T-helper 17 cell (primary cell): ENCODE results near the gene CEP170B. TPM values are rescaled to one million over a fixed set of nuclear protein-coding genes. Genes with fewer than 3 reads are reported as not detected.

Experiments used
- ATAC-seq: fragments of 150-1000 bp; cut with Tn5 transposase; 2 replicates; pipeline ENCODE4 v1.10.0; 2021; ENCODE audit warnings: mild to moderate bottlenecking, moderate library complexity
- DNase-seq, 3 donors: peaks; one replicate each; pipeline versions ENCODE4 v3.0.0 to v3.0.0-alpha.2; 2020 to 2021
- H3K9me3 ChIP-seq: one replicate; pipeline ENCODE4 v1.7.0; 2013; ENCODE audit warnings: low read length, mild to moderate bottlenecking; ENCODE audit not compliant: control insufficient read depth, poor library complexity, severe bottlenecking
- H3K27ac Mint-ChIP-seq: one replicate; pipeline ENCODE4 v1.8.0; 2022; ENCODE audit warnings: mild to moderate bottlenecking, moderate library complexity, mixed read lengths
- H3K27me3 Mint-ChIP-seq: one replicate; pipeline ENCODE4 v1.8.0; 2022; ENCODE audit warnings: mixed read lengths
- H3K36me3 Mint-ChIP-seq: one replicate; pipeline ENCODE4 v1.8.0; 2022; ENCODE audit warnings: low read depth, mixed read lengths
- H3K4me1 Mint-ChIP-seq: one replicate; pipeline ENCODE4 v1.8.0; 2022; ENCODE audit warnings: mild to moderate bottlenecking, mixed read lengths
- H3K4me3 Mint-ChIP-seq: one replicate; pipeline ENCODE4 v1.8.0; 2022; ENCODE audit warnings: mild to moderate bottlenecking, moderate library complexity, mixed read lengths
- total RNA-seq, 4 donors: library from RNA in 2 of 4; stranded (reverse) in 2 of 4; gene quantifications; one replicate each; pipeline ENCODE4 v1.2.3 and lab custom pipeline; 2022 to 2026

Gene CEP170B
- total RNA-seq, 2 donors from 2014 or later, result 7.0 to 7.7 TPM

GRCh38 chr14:104874571-104875411 is 9.7 kb downstream of the CEP170B start:
- Mint-ChIP-seq H3K4me3 (no peak overlapping the region), H3K36me3 (no peaks in the 10 kb centered on the region), H3K4me1 (peaks cover 10% of the 10 kb centered on the region), H3K27ac (no peak overlapping the region), H3K27me3 (no peaks in the 10 kb centered on the region)
- no peak for ATAC-seq
- no peaks in the 10 kb centered on the region for H3K9me3 ChIP-seq
- DNase-seq, result no peak

DNA sequence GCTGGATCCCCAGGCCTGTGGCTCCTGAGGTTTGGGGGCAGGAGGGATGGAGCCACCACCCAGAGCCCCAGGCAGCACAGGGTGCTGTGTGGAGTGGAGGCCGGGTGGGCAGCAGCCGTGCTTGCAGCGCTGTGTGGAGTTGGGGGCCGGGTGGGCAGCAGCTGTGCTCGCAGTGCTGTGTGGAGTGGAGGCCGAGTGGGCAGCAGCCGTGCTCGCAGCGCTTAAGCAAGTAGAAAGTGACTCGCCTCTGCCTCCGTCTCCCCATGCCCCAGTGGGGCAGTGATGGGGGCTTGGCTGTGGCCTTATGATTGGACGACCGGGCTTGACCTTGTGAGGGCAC is 10.3 kb downstream of the CEP170B start:
- Mint-ChIP-seq H3K36me3 (no peaks in the 10 kb centered on the region), H3K27me3 (no peaks in the 10 kb centered on the region), H3K4me1 (peaks cover 10% of the 10 kb centered on the region), H3K4me3 (no peak overlapping the region), H3K27ac (no peak overlapping the region)
- no peak for DNase-seq
- ATAC-seq, result no peak
- H3K9me3 ChIP-seq, result no peaks in the 10 kb centered on the region

DNA sequence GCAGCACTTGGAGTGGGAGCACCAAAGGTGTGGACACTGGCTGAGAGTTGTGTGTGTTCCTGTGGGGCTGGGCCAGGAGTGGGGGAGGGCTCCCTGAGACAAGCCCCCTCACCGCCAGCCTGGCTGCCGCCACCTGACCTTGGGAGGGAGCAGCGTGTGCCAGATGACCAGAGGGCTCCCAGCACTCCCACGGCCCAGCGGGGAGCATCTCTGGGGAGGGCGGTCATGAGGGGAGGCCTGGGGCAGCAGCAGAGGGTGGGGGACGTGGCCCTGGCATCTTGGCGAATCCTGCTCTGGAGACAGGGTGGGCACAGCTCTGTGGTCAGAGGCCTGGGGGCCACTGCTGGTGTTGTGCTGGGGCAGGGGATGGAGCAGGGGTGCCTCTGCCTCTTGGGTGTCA is 10.7 kb downstream of the CEP170B start:
- no peaks in the 10 kb centered on the region for H3K9me3 ChIP-seq
- Mint-ChIP-seq H3K4me1 (peaks cover 13% of the 10 kb centered on the region), H3K27ac (no peak overlapping the region), H3K36me3 (no peaks in the 10 kb centered on the region), H3K4me3 (no peak overlapping the region), H3K27me3 (no peaks in the 10 kb centered on the region)
- DNase-seq (no peak), ATAC-seq (no peak)

GRCh38 chr14:104876251-104876699 is 11.2 kb downstream of the CEP170B start:
- H3K9me3 ChIP-seq, result no peaks in the 10 kb centered on the region
- H3K27me3 Mint-ChIP-seq, result no peaks in the 10 kb centered on the region
- ATAC-seq (peak; percentile 91), DNase-seq (no peak)
- H3K36me3 Mint-ChIP-seq, result no peaks in the 10 kb centered on the region
- H3K27ac Mint-ChIP-seq, result no peak overlapping the region
- H3K4me3 Mint-ChIP-seq, result no peak overlapping the region
- peaks cover 13% of the 10 kb centered on the region for H3K4me1 Mint-ChIP-seq

GRCh38 chr14:104877066-104877805 is 12.2 kb downstream of the CEP170B start:
- no peak for DNase-seq
- no peak overlapping the region for H3K4me3 Mint-ChIP-seq
- no peaks in the 10 kb centered on the region for H3K27me3 Mint-ChIP-seq
- no peaks in the 10 kb centered on the region for H3K9me3 ChIP-seq
- no peak for ATAC-seq
- H3K36me3 Mint-ChIP-seq, result no peaks in the 10 kb centered on the region
- H3K27ac Mint-ChIP-seq, result no peak overlapping the region
- peaks cover 13% of the 10 kb centered on the region for H3K4me1 Mint-ChIP-seq

- ATAC-seq (no peak), DNase-seq (no peak)
- no peaks in the 10 kb centered on the region for H3K36me3 Mint-ChIP-seq
- no peak overlapping the region for H3K4me3 Mint-ChIP-seq
- H3K4me1 Mint-ChIP-seq, result peaks cover 7% of the 10 kb centered on the region
- H3K27ac Mint-ChIP-seq, result no peak overlapping the region
- no peaks in the 10 kb centered on the region for H3K27me3 Mint-ChIP-seq
- no peaks in the 10 kb centered on the region for H3K9me3 ChIP-seq
Measured at GRCh38 chr14:104877806-104878550, 12.9 kb downstream of the CEP170B start.

- peaks cover 7% of the 10 kb centered on the region for H3K4me1 Mint-ChIP-seq
- H3K36me3 Mint-ChIP-seq, result no peaks in the 10 kb centered on the region
Measured at GRCh38 chr14:104878582-104878981, 13.5 kb downstream of the CEP170B start.

DNA sequence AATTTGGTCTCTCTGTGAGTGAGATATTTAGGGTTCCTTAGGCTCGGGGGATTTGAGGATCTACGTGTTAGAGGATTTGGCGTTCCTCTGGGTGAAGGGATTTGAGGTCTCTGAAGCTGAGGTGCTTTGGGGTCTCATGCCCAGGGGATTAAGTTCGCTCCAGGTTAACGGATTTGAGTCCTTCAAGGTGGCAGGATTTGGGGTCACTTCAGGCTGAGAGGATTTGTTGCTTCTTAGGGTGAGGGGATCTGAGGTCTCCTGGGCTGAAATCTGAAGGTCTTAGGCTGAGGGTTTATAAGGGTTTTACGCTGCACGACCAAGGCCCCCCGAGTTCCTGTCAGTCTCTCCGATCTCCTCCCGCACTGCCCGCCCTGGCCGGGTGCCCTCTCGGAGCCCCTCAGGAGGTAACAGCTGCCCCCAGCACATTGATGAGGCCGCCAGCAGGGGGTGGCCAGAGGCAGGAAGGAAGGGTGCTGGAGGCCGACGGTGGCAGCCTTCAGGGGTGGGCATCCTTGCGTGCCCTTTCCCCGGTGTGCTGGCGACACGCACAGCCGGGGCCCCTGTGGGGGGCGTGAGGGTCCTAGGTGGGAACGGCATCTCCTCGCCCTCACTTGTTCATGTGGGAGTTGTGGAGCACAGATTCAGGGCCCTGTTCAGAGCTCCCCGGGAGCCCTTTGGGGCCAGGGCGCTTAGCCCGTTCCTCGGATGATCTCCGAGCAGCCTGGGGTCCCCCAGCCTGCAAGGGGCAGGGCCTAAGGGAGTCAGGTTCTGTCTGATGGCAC is 14.3 kb downstream of the CEP170B start:
- Mint-ChIP-seq H3K27me3 (no peaks in the 10 kb centered on the region), H3K27ac (no peak overlapping the region), H3K36me3 (no peaks in the 10 kb centered on the region), H3K4me3 (no peak overlapping the region), H3K4me1 (peaks cover 7% of the 10 kb centered on the region)
- no peaks in the 10 kb centered on the region for H3K9me3 ChIP-seq
- DNase-seq (no peak), ATAC-seq (no peak)

More at GRCh38 chr14:104878582-104878981, 13.5 kb downstream of the CEP170B start:
- DNase-seq (peak in 1 of 3 donors; percentile 7), ATAC-seq (no peak)
- no peaks in the 10 kb centered on the region for H3K9me3 ChIP-seq
- Mint-ChIP-seq H3K4me3 (no peak overlapping the region), H3K27me3 (no peaks in the 10 kb centered on the region), H3K27ac (no peak overlapping the region)

GRCh38 chr14:104879983-104880565 is 15.0 kb downstream of the CEP170B start:
- Mint-ChIP-seq H3K4me1 (peaks cover 4% of the 10 kb centered on the region), H3K36me3 (no peaks in the 10 kb centered on the region), H3K4me3 (no peak overlapping the region), H3K27me3 (no peaks in the 10 kb centered on the region), H3K27ac (no peak overlapping the region)
- ATAC-seq (no peak), DNase-seq (no peak)
- no peaks in the 10 kb centered on the region for H3K9me3 ChIP-seq

GRCh38 chr14:104880584-104881210 is 15.6 kb downstream of the CEP170B start:
- Mint-ChIP-seq H3K4me3 (no peak overlapping the region), H3K27ac (no peak overlapping the region), H3K36me3 (no peaks in the 10 kb centered on the region), H3K4me1 (peaks cover 3% of the 10 kb centered on the region), H3K27me3 (no peaks in the 10 kb centered on the region)
- ATAC-seq (no peak), DNase-seq (no peak)
- no peaks in the 10 kb centered on the region for H3K9me3 ChIP-seq

- no peaks in the 10 kb centered on the region for H3K36me3 Mint-ChIP-seq
- no peaks in the 10 kb centered on the region for H3K9me3 ChIP-seq
- H3K4me1 Mint-ChIP-seq, result peaks cover 3% of the 10 kb centered on the region
- H3K27ac Mint-ChIP-seq, result no peak overlapping the region
- no peaks in the 10 kb centered on the region for H3K27me3 Mint-ChIP-seq
- DNase-seq, result no peak
- no peak for ATAC-seq
- H3K4me3 Mint-ChIP-seq, result no peak overlapping the region
Measured at GRCh38 chr14:104881369-104881979, 16.4 kb downstream of the CEP170B start.
